NB4 (cell line): Measurements from ENCODE around the gene ZNF611.
"Not testable (repeated sequence)": the region's sequence is repeated elsewhere in the genome, so short reads cannot be mapped to it uniquely, and the experiment has no call there.

ENCODE experiments used
- DNase-seq: peaks from one replicate; pipeline ENCODE4 v3.0.0; 2010; ENCODE audit warnings: low read depth
- H3K4me3 ChIP-seq: one replicate; pipeline ENCODE4 v1.5.1; 2011; ENCODE audit warnings: mild to moderate bottlenecking, low read depth, low read length, moderate library complexity
- CTCF ChIP-seq: IDR thresholded peaks from one replicate; pipeline ENCODE4 v1.5.1; 2012; ENCODE audit warnings: low read depth, low read length
- MYC ChIP-seq: IDR thresholded peaks from 2 replicates; pipeline ENCODE4 v1.6.1; 2011; ENCODE audit warnings: low read depth, low read length
- POLR2A ChIP-seq: IDR thresholded peaks from 2 replicates; pipeline ENCODE4 v1.6.1; 2011; ENCODE audit warnings: mild to moderate bottlenecking; ENCODE audit not compliant: insufficient read length; ENCODE audit errors: extremely low read depth
- TF ChIP-seq, protein P1 (sequence below): IDR thresholded peaks from 2 replicates; pipeline ENCODE4 v1.6.1; 2011; ENCODE audit warnings: low read depth, low read length

Gene ZNF611

GRCh38 chr19:52679598-52679997 is 55.2 kb downstream of the ZNF611 start:
- DNase-seq = no peak
- H3K4me3 ChIP-seq = no peak overlapping the region

GRCh38 chr19:52675239-52675638 is 59.6 kb downstream of the ZNF611 start:
- not testable (repeated sequence) for H3K4me3 ChIP-seq, DNase-seq

More at GRCh38 chr19:52679598-52679997, 55.2 kb downstream of the ZNF611 start:
- TF ChIP-seq CTCF (no peak), POLR2A (no peak), MYC (no peak)
- TF ChIP-seq, protein P1, sequence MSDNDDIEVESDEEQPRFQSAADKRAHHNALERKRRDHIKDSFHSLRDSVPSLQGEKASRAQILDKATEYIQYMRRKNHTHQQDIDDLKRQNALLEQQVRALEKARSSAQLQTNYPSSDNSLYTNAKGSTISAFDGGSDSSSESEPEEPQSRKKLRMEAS = no peak

DNA sequence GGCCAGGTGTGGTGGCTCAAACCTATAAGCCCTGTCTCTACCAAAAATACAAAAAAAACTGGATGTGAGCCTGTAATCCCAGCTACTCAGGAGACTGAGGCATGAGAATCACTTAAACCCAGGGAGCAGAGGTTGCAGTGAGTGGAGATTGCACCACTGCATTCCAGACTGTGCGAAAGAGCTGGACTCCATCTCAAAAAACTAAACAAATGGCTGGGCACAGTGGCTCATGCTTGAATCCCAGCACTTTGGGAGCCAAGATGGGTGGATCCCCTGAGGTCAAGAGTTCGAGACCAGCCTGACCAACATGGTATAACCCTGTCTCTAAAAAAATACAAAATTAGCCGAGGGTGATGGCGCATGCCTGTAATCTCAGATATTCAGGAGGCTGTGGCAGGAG is 61.8 kb downstream of the ZNF611 start:
- H3K4me3 ChIP-seq = no peak overlapping the region
- DNase-seq = no peak
- TF ChIP-seq CTCF (no peak), POLR2A (no peak), MYC (no peak)
- TF ChIP-seq, protein P1 = no peak

DNA sequence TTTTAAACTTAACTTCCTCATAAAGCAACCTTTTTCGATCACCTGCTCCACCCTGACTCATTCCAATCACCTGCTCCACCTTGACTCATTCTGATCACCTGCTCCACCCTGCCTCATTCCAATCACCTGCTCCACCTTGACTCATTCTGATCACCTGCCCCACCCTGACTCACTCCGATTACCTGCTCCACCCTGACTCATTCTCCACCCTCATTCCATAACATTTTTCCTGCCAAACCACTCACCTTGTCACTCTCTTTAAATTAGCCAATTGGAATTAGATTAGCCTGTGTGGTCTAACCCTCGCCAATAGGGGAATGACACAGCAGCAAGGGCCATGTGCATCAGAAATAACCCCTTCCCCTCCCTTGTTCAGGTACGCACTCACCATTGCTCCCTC is 64.8 kb downstream of the ZNF611 start:
- TF ChIP-seq MYC (no peak), POLR2A (no peak), CTCF (no peak)
- TF ChIP-seq, protein P1 = no peak
- DNase-seq = no peak
- no peak overlapping the region for H3K4me3 ChIP-seq

GRCh38 chr19:52669586-52669985 is 65.3 kb downstream of the ZNF611 start:
- H3K4me3 ChIP-seq = no peak overlapping the region
- no peak for DNase-seq
- TF ChIP-seq MYC = no peak
- no peak for TF ChIP-seq POLR2A
- TF ChIP-seq CTCF = no peak
- TF ChIP-seq, protein P1 = no peak

DNA sequence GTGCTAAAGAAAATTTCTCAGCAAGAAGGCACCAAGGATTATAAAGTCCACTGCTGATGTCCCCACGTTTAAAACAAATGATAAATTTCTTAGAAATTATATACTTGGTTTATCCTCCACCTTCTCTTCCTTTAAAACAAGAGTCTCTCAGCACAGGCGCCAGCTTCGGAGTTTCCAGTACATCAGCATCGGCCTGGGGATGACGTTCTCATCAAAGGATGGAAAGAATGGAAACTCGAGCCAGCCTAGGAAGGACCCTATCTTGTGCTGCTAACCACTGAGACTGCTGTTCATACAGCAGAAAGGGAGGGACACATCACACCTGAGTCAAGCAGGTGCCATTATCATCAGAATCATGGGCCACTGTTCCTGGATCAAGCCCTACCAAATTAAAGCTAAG is 66.9 kb downstream of the ZNF611 start:
- no peak overlapping the region for H3K4me3 ChIP-seq
- DNase-seq = no peak
- TF ChIP-seq CTCF (no peak), MYC (no peak), POLR2A (no peak)
- TF ChIP-seq, protein P1 = no peak
